Measurements from ENCODE around the gene KLHL40.

- TF ChIP-seq EZH2 (IDR thresholded peaks at IDR 0.05; ENCODE audit: borderline replicate concordance, control insufficient read depth, low read depth, low read length) (no peak), EP300 (IDR thresholded peaks at IDR 0.05; ENCODE audit: borderline replicate concordance in 1 of 2, control insufficient read depth in 1 of 2, low read depth in 2 of 2, low read length in 2 of 2) (no peak), ZZZ3 (IDR thresholded peaks at IDR 0.05; ENCODE audit: control insufficient read depth, insufficient read length, low read depth) (no peak), POLR2A (IDR thresholded peaks at IDR 0.05; ENCODE audit: low read depth, low read length) (no peak)
Measured at GRCh38 chr3:42712688-42713372, 27.5 kb downstream of the KLHL40 start.
